ENCODE results near the gene INPP5K.
"Not testable (repeated sequence)": the region's sequence is repeated elsewhere in the genome, so short reads cannot be mapped to it uniquely, and the experiment has no call there.

DNA sequence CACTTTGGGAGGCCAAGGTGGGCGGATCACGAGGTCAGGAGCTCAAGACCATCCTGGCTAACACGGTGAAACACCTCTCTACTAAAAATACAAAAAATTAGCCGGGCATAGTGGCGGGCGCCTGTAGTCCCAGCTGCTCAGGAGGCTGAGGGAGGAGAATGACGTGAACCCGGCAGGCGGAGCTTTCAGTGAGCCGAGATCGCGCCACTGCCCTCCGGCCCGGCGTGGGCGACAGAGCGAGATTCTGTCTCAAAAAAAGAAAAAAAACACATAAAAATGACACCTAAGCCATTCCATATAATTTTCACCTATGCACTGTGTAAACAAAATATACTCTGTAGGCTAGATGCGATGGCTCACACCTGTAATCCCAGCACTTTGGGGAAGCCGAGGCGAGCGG, 66.2 kb downstream of the INPP5K start:
- TF ChIP-seq, protein P1, sequence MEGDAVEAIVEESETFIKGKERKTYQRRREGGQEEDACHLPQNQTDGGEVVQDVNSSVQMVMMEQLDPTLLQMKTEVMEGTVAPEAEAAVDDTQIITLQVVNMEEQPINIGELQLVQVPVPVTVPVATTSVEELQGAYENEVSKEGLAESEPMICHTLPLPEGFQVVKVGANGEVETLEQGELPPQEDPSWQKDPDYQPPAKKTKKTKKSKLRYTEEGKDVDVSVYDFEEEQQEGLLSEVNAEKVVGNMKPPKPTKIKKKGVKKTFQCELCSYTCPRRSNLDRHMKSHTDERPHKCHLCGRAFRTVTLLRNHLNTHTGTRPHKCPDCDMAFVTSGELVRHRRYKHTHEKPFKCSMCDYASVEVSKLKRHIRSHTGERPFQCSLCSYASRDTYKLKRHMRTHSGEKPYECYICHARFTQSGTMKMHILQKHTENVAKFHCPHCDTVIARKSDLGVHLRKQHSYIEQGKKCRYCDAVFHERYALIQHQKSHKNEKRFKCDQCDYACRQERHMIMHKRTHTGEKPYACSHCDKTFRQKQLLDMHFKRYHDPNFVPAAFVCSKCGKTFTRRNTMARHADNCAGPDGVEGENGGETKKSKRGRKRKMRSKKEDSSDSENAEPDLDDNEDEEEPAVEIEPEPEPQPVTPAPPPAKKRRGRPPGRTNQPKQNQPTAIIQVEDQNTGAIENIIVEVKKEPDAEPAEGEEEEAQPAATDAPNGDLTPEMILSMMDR (IDR thresholded peaks at IDR 0.05): not testable (repeated sequence)
- not testable (repeated sequence) for TF ChIP-seq POLR2A (IDR thresholded peaks at IDR 0.05)
